BJ (cell line): ENCODE results near the gene TAPBPL. TPM values are rescaled to one million over a fixed set of nuclear protein-coding genes. Genes with fewer than 3 reads are reported as not detected.
A peak's percentile ranks its signal among the peaks of the same experiment; 100 is the strongest.

Source experiments
- CTCF ChIA-PET: fragments of 350-600 bp; formaldehyde crosslinking; extraction: SDS; loops from one replicate; lab custom pipeline; 2021; ENCODE audit warnings: antibody characterized with exemption, inconsistent platforms; lab: Yijun Ruan, JAX
- POLR2A ChIA-PET: fragments of 300-600 bp; sonication (Branson Sonifier 250); formaldehyde crosslinking; extraction: SDS; loops from one replicate; lab custom pipeline; 2021; ENCODE audit warnings: antibody characterized with exemption; lab: Charles Lee
- DNase-seq: peaks from one replicate; pipeline ENCODE4 v3.0.0-alpha.2; 2011; ENCODE audit warnings: low read depth
- H3K27me3 ChIP-seq: 2 replicates; pipeline ENCODE4 v1.6.0; 2011; ENCODE audit warnings: low read length; ENCODE audit not compliant: control insufficient read depth, insufficient read depth
- H3K36me3 ChIP-seq: 2 replicates; pipeline ENCODE4 v1.5.1; 2011; ENCODE audit warnings: low read length; ENCODE audit not compliant: control insufficient read depth, insufficient read depth
- H3K4me3 ChIP-seq: 2 replicates; pipeline ENCODE4 v1.5.1; 2011; ENCODE audit warnings: low read depth, mild to moderate bottlenecking, control low read depth, low read length
- polyA plus RNA-seq: library from polyadenylated mRNA; depleted of rRNA; stranded (reverse); fragments of >200 nt; gene quantifications from 2 replicates; pipeline ENCODE4 v1.2.3, GENCODE V29; 2011
- TF ChIP-seq, protein P1 (sequence below): IDR thresholded peaks from 2 replicates; pipeline ENCODE4 v1.5.1; 2011; ENCODE audit warnings: low read depth, mild to moderate bottlenecking, control low read depth, inconsistent platforms, low read length, moderate library complexity; ENCODE audit not compliant: insufficient read depth

Gene TAPBPL
- polyA plus RNA-seq, 1 experiment = 25.8 TPM

DNA sequence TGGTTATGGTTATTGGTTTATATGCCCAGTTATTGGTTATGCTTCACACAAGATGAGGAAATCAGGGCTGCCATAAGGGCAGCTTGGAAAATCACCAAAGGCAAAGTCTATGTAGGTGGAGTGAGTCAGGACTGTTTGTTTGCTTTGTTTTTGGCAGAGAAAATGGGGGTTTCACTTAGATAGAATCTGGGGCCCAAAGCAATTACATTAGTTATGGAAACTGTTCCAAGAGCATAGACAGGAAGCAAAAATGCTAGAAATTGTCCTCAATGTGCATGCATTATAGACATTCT lies 16.4 kb downstream of the TAPBPL start:
- Histone ChIP-seq H3K27me3 (no peaks in the 10 kb centered on the region), H3K4me3 (no peak overlapping the region), H3K36me3 (peaks cover 12% of the 10 kb centered on the region)
- CTCF ChIA-PET = interaction anchor here (0.6 to 1.4 kb wide), 4 partner anchors 8 to 145 kb away, joined by 3 to 4 read pairs (median 3); no protein-coding TSS in a partner anchor
- POLR2A ChIA-PET = interaction anchor here (0.7 kb wide), 1 partner anchor 132 kb away, joined by 3 read pairs; no protein-coding TSS in a partner anchor
- TF ChIP-seq, protein P1, sequence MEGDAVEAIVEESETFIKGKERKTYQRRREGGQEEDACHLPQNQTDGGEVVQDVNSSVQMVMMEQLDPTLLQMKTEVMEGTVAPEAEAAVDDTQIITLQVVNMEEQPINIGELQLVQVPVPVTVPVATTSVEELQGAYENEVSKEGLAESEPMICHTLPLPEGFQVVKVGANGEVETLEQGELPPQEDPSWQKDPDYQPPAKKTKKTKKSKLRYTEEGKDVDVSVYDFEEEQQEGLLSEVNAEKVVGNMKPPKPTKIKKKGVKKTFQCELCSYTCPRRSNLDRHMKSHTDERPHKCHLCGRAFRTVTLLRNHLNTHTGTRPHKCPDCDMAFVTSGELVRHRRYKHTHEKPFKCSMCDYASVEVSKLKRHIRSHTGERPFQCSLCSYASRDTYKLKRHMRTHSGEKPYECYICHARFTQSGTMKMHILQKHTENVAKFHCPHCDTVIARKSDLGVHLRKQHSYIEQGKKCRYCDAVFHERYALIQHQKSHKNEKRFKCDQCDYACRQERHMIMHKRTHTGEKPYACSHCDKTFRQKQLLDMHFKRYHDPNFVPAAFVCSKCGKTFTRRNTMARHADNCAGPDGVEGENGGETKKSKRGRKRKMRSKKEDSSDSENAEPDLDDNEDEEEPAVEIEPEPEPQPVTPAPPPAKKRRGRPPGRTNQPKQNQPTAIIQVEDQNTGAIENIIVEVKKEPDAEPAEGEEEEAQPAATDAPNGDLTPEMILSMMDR = no peak
- DNase-seq = no peak

- Histone ChIP-seq H3K27me3 (no peaks in the 10 kb centered on the region), H3K36me3 (peaks cover 9% of the 10 kb centered on the region), H3K4me3 (peak overlapping the region; percentile 1; the same call in 1 of the 2 replicates)
- TF ChIP-seq, protein P1 = no peak
- no peak for DNase-seq
- ChIA-PET POLR2A (no interaction called here), CTCF (interaction anchor here (1.1 to 2.8 kb wide), 5 partner anchors 9 to 146 kb away, joined by 3 to 17 read pairs (median 4); no protein-coding TSS in a partner anchor)
Observed at GRCh38 chr12:6469092-6469491, 17.2 kb downstream of the TAPBPL start.

- DNase-seq = no peak
- POLR2A ChIA-PET = interaction anchor here (1.8 kb wide), 1 partner anchor 64 kb away, joined by 10 read pairs; the partner anchor contains the start of gene GAPDH
- CTCF ChIA-PET = interaction anchor here (0.6 to 2.8 kb wide), 9 partner anchors 11 to 185 kb away, joined by 3 to 17 read pairs (median 6); partner anchors contain the start of gene MRPL51
- H3K36me3 ChIP-seq = peaks cover 2% of the 10 kb centered on the region
- no peaks in the 10 kb centered on the region for H3K27me3 ChIP-seq
- TF ChIP-seq, protein P1 = no peak
- peak overlapping the region; percentile 68 for H3K4me3 ChIP-seq
Observed at GRCh38 chr12:6469609-6470374, 17.9 kb downstream of the TAPBPL start.

DNA sequence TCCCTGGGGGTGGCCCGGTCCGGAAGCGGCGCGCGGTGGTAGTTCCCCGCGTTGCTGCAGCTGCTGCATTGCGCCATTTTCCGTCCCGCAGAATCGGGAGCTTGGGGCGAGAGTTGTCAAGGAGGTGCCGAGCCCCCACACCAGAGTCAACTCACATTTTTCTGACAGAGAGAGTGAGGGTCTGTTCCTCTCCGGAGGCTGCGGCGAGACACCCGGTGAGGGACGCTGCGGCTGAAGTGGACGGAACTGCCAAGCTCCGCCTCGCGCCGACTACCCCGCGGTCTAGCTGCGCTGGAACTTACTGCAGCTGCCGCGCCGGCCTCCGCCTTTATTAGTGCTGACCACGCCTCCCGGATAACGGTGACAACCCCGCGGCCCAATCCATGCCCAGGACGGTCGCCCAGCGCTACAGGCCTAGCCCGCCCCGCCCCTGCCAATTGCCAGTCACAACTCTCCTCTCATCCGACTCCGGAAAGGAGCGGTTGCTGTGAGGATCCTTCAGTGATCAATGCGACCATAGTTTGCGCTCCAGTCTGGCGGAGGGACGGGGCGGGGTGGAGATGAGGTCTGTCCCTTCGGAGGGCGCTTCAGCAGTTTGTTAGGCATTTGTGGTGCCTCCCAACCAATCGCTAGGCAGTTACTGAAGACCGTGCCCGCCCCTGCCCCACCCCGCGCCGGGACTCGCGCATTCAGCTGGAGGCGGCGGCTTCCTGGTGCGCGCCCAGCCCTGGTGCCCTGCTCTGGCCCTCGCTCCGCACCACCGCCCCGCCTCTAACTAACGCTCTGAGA lies 18.7 kb downstream of the TAPBPL start, which contains the start of gene VAMP1:
VAMP1 (minus strand) TSS at position 303 of the 789 bp plus-strand sequence; CDS start at position 157, 146 bp downstream.
- TF ChIP-seq, protein P1 = peak; percentile 2; the same call in 1 of the 2 replicates
- CTCF ChIA-PET = interaction anchor here (0.6 to 2.8 kb wide), 11 partner anchors 12 to 481 kb away, joined by 3 to 17 read pairs (median 5); partner anchors contain the start of gene MRPL51
- Histone ChIP-seq H3K27me3 (no peaks in the 10 kb centered on the region), H3K4me3 (peak within 1 kb of the TSS; percentile 68), H3K36me3 (peaks cover 2% of the 10 kb centered on the region)
- peak; percentile 91 for DNase-seq
- POLR2A ChIA-PET = interaction anchor here (0.6 to 1.8 kb wide), 7 partner anchors 18 to 304 kb away, joined by 3 to 14 read pairs (median 5); partner anchors contain the start of gene GAPDH
